DOHH2 (cell line): ENCODE results near the gene SLC25A23.

ENCODE experiments used
- EZH2phosphoT487 ChIP-seq: fragments of 200-600 bp; sonication (generic); IDR thresholded peaks from 2 replicates; pipeline ENCODE4 v1.6.1; 2017; ENCODE audit warnings: borderline replicate concordance, mild to moderate bottlenecking, antibody characterized with exemption, low read length, moderate library complexity, mixed read lengths
- TF ChIP-seq, protein P1 (sequence below): fragments of 200-600 bp; sonication (generic); IDR thresholded peaks from one replicate; pipeline ENCODE4 v1.5.1; 2014; ENCODE audit warnings: antibody characterized with exemption, mild to moderate bottlenecking, low read depth, low read length; ENCODE audit not compliant: poor library complexity, severe bottlenecking

- TF ChIP-seq EZH2phosphoT487, result no peak
- TF ChIP-seq, protein P1, sequence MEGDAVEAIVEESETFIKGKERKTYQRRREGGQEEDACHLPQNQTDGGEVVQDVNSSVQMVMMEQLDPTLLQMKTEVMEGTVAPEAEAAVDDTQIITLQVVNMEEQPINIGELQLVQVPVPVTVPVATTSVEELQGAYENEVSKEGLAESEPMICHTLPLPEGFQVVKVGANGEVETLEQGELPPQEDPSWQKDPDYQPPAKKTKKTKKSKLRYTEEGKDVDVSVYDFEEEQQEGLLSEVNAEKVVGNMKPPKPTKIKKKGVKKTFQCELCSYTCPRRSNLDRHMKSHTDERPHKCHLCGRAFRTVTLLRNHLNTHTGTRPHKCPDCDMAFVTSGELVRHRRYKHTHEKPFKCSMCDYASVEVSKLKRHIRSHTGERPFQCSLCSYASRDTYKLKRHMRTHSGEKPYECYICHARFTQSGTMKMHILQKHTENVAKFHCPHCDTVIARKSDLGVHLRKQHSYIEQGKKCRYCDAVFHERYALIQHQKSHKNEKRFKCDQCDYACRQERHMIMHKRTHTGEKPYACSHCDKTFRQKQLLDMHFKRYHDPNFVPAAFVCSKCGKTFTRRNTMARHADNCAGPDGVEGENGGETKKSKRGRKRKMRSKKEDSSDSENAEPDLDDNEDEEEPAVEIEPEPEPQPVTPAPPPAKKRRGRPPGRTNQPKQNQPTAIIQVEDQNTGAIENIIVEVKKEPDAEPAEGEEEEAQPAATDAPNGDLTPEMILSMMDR, result no peak
These were observed 41.5 kb upstream of the SLC25A23 start for GRCh38 chr19:6500837-6501739.
